ENCODE measurements around the gene CHN2.
"Not testable (repeated sequence)": the region's sequence is repeated elsewhere in the genome, so short reads cannot be mapped to it uniquely, and the experiment has no call there.

CHN2 gene

DNA sequence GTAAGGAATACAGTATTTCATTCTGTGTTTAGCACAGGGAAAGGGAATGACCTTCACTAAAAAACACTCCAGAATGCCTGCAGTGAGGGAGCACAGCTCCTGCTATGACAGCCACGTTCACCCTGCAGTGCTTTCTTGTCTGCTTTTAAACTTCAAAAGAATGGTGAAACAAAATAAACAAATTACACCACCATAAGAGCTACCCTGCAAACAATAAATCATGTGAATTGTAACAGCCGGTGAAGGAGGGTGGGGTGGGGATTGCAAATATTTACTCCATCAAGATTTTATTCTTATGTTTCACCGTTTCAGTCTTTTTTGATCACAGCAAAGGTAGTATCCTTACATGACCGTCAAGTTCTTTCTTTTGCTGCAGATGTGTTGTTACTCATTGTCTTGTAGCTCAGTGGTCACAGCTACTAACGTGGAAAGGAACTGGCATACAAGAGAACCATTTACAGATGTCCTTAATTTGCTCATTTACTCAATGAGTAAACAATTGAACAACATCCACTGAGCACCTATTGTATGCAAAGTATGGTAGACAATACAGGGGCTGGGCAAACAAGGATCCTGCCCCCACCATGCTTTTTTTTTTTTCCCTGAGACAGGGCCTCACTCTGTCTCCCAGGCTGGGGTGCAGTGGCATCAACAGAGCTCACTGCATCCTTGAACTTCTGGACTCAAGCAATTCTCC is 4.1 kb upstream of the CHN2 start:
- no peak for DNase-seq

DNA sequence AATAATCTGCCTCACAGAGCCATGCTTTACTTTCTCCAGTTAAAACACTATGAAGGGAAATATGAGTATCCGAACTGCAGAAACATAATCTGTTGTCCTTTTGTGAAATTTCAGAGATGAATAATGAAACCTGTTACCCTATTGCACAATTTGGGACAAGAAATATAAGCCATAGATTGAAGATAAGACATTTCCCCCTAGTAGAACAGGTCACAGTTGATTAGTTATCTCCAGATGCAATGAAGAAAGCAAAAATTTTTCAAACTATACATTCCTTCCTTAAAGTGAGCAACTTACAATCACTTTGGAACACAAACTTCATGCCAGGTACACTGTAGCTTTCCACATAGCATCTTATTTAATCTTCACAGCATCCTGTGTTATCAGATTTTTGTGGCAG is 2.3 kb upstream of the CHN2 start:
- DNase-seq = no peak

DNA sequence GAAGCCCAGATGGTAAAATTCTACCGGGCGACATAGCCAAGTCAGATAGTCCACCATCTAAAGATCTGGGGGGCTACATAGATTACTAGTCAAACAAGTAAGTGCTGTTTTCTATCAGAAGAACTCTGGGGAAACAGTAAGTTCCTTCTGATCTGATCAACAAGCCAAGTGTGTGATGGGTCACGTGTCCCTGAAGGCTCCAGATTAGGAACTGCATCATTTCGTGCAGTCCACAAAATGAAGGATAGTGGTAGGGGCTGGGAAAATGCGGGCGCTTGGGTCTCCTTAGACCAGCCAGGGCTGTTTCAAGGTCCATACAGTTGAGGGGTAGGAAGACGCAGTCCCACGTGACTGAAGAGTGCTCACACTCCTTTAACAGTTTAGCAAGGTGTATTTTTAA is 1.8 kb upstream of the CHN2 start:
- no peak for DNase-seq

DNA sequence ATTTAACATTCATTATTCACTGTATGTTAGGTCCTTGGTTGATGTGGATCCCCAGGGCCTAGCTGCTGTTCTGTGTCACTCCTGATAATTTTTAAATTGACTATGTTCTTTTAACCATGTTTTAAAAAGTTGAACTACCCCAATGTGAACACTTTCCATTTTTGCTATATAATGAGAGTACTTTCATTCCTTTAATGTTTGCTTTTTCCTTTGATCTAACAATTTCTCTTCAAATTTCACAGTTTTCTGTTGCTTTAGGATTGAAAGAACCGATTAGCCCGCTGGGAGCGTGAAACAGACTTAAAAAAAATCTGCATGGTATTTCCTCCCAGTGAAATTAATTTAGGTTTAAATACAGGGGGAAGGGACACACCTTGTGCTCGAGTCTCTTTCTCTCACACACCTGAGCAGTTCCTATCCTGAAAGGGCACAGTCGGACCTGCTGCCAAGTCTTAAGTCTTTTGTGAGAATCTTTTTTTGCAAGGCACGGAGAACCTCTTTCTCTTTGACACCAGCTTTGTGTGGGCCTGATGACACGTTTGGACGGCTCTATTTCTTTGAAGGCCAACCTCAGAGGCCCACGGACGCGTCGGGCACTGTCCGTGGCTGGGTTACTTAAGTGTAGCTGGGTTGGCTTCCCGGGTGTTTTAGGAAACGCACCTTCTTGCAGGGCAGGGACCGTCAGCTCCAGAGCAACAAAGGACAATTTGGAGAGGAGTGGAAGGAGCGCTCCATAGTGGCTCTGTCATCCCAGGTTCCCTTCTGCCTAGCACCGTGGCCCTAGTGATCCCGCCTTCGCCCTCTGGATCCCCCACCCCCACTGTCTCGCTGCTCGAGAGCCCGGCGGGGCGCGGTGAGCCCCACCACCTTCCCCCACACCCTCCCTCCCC is 1.0 kb upstream of the CHN2 start:
- DNase-seq = no peak

DNA sequence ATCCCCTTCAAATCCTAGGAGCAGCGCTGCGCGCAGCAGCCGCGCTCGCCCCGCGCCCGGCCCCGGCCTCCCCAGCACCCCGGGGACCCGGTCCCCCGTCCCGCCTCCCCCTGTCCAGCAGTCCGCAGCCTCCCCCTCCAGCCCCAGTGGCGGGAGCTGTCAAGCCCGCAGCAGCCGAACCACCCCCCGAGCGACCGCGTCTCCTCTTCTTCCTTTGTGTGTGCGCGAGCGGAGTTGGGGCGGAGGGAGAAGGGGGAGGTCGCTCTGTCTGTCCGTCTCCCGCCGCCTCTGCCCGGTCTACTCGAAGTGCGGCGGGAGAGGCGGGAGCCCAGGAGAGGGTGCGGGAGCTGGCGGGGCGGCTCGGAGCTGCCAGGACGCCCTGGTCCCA is 375 bp upstream of the CHN2 start:
- no peak for DNase-seq

DNA sequence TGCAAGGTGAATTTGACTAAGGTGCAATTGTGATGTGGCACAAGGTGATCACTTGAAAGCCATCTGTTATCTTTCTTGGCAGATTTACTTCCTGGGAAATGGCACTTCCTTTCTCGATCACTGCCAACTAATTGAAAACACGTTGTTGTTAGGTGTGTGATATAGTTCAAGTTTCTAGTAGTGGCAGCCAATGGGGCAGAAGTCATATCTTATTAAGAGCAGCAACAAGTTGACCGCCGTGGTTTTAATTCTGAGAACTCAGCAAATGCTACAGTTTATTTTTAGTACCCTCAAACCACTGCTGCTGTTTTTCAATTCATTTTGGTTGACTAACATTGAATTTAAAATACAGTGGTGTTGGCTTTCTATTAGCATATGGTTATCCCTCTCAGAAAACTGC is 1.6 kb downstream of the CHN2 start:
- no peak for DNase-seq

DNA sequence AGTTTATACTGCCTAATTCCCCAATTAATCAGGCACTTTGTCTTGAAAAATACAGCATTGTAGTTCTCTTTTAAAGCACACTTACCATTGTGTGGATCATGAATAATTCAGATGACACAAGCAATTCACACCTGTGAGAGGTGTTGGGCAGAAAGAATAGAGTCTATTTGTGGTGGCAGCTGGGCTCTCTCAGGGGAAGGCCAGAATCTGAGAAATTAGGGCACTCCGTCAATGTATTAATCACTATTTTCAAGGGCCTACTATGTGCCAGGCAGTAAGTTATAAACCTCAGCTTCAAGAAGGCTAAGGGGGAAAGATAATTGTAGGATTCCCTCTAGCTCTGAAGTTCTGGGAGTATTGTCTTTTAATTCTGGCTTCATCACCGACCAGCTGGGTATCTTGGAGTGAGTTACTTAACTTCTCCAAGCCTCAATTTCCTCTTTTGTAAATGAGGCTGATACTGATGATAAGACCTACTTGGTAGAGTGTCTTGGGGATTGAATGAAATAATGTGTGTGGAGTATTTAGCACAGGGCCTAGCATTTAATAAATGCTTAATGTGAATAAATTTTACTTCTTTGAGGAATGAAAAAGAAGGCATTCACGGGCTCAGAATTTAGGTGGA is 2.5 kb downstream of the CHN2 start:
- no peak for DNase-seq

DNA sequence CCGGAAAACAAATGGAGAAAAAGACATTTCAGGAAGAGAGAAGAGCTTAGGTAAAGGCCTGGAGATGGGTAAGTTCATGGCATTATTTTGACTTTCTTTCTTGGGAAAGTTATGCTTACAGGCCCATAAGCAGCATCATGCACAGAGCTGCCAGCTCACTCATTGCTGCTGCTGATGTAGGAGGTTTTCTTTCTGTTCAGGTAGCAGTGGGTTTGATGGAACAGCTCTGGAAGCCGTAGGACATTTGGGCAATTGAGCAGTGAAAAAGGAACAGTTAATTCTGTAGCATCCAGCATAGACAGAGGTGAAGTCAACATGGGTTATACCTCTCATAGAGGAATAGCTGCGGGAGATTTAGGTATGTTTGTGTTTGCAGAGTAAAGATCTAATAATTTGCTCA is 3.3 kb downstream of the CHN2 start:
- DNase-seq = no peak

DNA sequence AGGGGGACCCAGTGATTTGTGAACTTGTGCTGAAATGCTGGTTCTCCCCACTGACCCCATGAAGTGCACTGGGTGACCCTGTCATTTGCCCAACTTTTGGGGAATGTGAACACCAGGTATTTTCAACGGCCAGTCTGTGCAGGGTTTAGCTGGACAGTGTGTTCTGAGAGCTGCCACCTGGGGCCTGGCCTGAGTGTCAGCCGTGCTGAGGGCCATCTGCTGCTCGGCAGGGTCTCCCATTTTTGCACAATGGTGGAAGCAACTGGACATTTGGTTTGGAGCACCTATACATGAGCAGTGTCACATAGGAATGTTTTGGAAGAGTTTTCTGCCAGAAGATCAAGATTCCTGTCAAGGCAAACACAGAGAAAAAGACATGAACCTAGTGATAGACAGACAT is 5.2 kb downstream of the CHN2 start:
- no peak for DNase-seq

DNA sequence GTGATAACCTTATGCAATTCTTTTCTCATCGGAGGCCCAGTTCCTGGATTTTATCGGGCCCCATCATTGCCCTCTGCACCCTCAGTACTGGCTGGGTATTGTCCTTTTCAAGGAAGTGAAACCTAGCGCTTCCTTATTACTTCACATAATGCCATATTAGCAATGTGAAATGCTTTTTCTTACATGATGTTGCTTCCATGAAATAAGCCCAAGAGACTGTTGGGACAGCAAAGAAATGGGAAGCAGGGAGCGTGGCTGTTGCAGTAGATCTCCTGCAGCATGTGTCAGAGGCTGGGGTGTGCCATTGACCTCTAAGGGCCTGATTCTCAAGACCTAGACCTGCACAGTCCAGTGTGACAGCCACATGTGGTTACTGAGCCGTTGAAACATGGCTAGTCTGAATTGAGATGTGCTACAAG is 8.1 kb downstream of the CHN2 start:
- no peak for DNase-seq

DNA sequence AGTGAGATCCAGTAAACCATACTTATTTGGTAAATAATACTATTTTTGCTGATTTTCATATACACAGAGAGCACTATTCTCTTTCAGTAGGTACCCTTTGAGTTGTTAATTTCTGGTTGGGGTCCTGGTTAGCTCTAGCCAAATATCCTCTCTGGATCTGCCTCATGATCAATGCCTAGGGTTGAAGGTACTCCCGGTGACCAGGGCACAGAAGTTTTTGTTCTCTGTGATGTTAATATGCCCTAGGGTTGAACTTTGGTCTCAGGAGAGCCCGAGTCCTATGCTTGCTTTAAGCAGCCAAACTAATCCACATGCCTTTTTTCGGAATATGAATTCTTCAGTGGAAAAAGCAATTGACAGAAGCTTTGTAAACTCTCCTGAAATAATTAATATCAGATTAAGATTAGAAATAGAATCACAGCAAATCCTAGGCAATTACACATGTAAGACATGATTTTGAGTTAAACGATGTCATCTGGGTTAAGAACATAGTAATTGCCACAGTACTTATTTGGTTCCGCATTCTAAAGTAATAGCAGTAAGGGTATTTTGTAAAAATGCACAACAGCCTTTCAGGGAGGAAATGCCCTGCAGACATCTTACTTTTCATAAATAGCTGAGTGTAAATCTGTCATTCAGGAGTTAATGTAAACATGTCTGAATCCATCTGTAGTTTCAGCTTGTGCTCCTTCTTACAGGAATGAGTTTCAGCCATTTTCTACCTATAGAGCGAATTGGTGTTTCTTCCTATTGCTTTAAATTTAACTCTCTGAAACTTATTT is 10.1 kb downstream of the CHN2 start:
- DNase-seq = no peak

DNA sequence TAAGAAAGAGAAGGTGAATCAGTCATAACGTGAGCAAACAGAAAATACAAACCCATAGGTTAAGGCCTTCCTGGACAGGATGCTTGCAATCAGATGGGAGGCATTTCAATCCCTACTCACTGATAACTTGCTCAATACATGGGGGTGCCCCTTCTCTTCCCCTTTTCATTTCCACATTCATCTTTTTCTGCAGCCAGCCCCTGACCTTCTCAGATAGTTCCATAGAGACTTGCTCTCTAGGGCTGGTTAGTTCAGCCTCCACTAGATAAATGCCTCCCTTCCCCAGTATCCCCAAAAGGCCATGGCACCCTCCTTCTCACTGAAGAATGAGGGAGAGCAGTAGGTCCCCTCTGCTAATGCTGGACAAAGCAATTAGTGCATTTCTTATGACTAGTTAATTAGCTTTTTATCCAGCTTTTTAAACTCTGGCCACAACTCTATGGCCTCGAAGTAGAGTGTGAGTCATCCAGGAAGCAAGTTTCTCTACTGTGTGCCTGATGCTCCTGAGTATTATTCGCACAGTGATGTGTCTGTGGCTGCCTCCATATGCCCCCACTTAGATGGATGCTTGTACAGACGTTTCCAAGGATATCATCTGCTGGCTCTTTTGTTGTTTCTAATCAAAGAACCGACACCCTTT is 12.7 kb downstream of the CHN2 start:
- no peak for DNase-seq

DNA sequence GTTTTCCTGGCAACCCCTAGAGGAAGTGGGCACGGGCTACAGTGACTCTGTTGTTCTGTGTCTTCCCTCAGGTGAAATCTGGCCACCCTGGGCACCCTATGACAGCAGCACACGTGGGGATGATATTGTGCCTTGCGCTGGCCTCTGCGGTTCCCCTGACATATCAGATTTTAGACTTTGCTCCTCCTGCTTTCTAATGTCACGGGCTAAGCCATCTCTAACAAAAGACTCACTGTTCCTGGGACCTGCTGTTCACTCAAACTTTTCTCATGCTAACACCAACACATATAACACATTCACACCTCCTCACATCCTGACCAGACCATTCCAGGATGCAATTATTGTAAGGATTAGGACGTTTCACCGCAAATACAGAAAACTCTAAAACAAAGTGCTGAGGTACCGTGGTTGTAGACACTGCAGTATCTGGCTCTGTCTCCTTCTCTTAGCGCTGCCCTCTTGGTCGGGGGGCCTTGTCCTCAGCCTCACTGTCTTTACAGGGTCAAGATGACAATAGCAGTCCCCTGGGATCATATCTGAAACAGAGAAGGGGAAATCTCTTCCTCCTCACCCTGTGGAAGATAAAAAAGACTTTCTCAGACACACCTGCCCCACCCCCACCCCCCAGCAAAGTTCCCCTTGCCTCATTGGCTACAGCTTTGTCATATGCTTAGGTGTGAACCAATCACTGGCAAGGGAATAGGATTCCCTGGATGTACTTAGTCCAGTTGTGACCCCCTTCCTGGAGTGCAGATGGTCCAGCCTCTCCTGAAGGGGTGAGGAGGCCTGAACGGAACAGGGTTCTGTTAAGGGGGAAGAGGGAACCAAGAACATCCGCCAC is 14.1 kb downstream of the CHN2 start:
- no peak for DNase-seq

DNA sequence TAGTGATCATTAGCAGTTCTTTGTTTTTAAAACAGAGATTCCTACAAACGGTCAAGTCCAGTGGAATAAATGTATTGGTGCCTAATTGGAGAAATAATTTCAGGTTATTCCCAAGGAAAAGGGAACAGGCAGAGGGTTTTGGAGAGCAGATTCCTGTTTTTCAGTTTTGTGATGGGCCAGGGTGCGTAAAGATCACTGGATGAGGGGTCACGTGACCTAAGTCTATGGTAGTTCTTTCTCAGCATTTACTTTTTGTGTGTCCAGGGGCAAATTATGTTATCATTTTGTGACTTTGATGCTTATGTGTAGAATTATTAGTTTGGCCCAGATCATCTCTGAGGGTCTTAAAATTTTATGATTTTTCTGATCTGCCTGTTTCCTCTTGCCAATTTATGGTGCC is 15.2 kb downstream of the CHN2 start:
- DNase-seq = no peak

DNA sequence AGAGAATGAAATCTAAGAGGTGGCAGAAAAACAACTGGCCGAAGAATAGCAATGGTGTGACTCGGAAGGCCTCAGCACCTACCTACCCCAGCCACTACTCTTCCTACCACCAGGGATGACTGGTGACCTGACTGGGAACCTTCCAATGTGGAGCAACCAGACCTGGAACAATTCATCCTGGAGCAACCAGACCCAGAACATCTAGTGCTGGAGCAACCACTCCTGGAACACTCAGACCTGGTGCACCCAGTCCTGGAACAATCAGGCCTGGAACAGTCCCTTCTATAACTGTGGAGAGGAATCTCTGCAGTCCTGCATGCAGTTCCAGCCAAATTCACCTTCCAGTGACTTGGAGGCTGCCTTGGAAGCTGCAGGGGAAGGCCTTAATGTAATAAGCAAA is 18.2 kb downstream of the CHN2 start:
- not testable (repeated sequence) for DNase-seq

DNA sequence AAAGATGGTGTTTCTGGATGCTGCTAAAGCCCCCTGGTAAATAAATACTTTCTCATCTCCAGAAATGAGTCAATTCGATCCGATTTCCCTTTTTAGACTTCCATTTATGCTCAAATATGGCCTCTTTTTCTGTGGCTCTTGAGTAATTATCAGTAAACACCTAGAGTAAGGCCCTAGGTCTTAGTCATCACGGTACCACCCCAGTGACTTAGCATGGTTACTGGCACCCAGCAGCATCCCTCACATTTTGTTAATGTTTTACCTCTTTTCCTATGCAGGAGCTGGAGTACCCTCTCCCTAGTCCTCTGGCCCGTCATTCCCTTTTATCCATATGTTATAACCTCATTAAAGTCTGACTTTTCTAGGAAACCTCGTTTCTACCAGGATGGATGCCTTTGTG is 19.5 kb downstream of the CHN2 start:
- DNase-seq = no peak

DNA sequence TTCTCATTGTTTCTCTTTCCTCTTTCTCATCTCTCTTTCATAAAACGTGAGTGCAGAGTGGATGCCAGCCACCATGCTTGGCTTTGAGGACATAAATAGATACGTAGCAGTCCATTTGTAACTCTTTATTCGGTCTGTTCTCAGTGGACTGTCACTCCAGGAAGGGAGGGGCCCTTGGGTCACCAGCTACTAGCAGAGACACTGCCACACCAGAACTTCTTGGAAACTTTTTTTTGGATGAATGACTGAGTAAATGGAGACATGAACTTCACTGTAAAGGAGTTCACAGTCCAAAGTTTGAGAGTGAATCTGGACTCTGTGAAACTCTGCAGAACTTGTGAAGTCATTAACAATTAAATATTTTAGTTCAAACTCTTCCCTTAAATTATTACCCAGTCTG is 20.2 kb downstream of the CHN2 start:
- no peak for DNase-seq

DNA sequence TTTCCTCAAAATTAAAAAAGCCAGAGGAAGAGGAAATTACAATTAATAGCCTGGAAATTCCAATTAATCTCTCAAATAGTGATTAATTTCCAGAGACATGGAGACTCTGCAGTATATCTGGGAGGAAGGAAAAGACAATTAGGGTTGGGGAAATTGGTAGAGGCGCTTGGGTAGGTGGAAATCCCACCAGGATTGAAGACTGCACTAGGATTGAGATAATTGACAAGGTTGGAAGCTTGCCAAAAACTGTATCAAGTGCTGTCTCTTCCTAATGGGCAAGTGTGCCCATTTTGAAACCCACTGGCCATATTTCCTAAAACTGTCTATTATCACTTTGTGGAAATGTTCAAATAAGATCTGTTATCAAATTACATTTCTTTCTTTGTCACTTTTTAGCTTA is 21.6 kb downstream of the CHN2 start:
- DNase-seq = no peak

DNA sequence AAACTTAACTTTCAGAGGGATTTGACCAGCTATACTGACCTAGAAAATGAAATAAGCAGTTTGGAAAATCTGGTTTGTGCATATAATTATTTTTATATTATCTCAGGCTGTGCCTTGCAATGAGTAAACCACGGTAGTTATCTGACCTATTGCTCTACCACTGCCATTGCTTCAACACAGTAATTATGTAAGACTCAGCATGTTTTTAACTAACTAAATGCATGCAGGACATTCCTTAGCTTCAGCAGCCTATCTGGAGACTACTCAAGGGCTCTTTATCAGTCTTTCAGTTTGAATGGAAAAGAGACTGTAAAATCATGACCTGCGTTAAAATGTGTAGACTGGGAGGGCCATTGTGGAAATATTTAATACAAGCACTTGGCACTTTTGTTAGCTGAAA is 22.5 kb downstream of the CHN2 start:
- no peak for DNase-seq

DNA sequence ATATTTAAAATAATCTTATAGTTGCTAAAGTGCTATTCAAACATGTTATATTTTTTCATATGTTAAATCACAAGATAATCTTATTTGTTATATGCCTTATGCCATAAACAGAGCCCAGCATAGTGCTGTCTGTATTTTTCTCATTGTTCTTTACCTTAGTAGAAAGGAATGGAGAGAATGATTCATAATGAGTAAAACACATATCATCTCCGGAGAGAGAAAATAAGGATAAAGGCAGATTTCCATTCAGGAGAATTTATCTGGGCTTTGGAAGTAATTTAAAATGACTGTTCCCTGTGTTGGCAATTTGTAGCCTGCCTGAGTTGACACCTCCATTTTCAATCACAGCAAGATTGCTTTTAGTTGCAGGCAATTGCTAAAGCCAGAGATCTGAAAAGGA is 30.2 kb downstream of the CHN2 start:
- DNase-seq = no peak

DNA sequence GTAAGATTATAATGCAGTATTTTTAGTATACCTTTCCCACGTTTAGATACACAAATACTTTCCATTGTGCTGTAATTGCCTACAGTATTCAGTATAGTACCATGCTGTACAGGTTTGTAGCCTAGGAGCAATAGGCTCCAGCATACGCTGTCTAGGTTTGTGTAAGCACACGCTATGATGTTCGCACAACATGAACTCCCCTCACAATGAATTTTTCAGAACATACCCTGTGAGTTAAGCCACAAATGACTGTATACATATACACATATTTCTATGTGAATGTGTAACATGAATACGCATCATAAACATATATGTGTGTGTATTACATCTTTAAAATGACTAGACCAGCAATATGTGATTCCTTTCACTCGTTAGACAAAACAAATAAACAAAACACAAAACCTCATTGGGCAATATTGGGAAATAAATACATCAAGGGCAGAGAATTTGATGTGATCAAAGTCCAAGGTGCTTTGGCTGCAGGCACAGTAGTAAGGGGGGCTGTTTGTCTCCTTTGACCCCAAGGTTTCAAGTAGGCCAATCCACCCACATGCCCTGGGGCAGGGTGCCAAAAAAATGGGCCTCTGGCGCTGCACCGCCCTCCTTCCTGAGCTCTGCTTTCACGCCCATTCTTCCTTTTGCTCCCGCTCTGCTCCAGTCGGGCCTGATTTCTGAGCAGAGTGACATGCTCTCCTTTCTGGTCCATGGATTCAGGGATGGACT is 33.9 kb downstream of the CHN2 start:
- DNase-seq = no peak
